ENCODE measurements around the gene UTP25.
"Not testable (repeated sequence)": the region's sequence is repeated elsewhere in the genome, so short reads cannot be mapped to it uniquely, and the experiment has no call there.

Gene UTP25

DNA sequence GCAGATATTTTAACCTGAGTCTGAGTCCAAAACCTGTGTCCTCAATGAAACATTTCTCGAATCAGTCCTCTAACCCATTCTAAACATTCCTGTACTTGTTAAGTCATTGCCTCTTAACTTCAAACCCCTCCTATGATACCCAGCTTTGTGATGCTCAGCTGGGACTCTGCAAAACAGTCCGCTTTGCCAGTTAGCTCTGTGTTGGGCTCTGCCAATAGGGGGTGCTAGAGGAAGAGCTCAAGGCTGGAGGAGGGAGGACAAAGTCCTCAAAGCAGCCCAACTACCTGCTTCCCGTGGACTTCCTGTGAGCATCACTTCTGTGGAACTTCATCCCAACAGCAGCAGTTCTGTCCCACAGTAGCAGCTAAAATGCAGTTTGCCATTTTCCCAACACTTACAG, 72.2 kb downstream of the UTP25 start:
- DNase-seq: no peak

DNA sequence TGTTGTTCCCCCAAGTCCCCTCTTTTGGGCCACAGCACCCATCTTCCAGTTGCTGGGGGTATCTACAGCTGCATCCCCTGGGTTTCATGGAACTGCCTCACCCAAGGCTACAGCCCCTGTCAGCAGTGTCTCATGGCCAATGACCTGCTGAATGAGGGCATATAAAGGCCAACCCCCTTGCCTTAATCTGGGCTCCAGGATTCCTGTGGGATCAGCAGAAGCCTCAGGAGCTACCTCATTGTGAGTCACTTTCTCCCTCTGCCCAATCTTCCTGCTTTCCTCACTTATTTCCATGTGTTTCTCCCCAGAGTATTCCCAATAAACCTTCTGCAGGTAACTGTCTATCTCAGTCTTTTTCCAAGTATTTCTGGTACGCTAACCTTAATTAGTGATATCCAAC, 73.0 kb downstream of the UTP25 start:
- no peak for DNase-seq

DNA sequence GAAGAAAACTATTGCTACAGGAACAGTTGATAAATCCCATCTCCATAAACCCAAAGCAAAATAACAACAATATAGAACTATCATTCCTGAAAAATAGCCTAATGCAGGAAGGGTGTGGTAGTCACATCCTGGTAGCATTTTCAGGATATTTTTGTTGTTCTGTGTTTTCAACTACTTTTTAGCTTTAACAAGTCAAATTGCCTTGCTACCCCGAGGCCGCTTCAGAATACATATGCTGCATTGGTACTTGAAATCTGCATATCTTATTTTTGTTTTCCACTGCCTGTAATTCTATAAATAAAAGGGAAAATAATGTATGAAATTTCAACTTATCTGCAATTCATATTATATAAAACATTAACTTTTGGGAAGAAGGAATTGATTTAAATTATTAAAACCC, 73.4 kb downstream of the UTP25 start:
- no peak for DNase-seq

DNA sequence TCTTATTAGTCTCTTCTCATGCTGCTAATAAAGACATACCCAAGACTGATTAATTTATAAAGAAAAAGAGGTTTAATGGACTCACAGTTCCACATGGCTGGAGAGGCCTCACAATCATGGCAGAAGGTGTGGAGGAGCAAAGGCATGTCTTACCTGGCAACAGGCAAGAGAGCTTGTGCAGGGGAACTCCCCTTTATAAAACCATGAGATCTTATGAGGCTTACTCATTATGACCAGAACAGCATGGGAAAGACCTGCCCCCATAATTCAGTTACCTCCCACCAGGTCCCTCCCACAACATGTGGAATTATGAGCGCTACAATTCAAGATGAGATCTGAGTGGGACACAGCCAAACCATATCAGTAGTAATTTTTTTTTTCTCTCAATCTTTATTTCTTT, 77.0 kb downstream of the UTP25 start:
- DNase-seq: not testable (repeated sequence)
